HCT116 (cell line): ENCODE data around the gene MICALL2. TPM values are rescaled to one million over a fixed set of nuclear protein-coding genes. Genes with fewer than 3 reads are reported as not detected.

ENCODE experiments used
- ATAC-seq: fragments of 200-7000 bp; cut with Tn5 transposase; 2 replicates; pipeline ENCODE4 v1.9.1; 2020; ENCODE audit warnings: mild to moderate bottlenecking, moderate library complexity
- BruUV-seq: library from RNA; stranded (reverse); fragments of 400-500 nt; replicated peaks from 2 replicates; lab custom pipeline; 2021; lab: Mats Ljungman, UMichigan
- CTCF ChIA-PET: fragments of 300-600 bp; sonication (Branson Sonifier 250); formaldehyde crosslinking; loops from one replicate; lab custom pipeline; 2021; ENCODE audit warnings: antibody characterized with exemption; lab: Charles Lee
- POLR2A ChIA-PET: fragments of 300-600, 350-600 bp; sonication (Branson Sonifier 250); formaldehyde crosslinking; loops from one replicate; lab custom pipeline; 2021; ENCODE audit warnings: antibody characterized with exemption; lab: Charles Lee
- RAD21 ChIA-PET, 2 experiments: fragments of 300-600 bp; sonication (Branson Sonifier 250); formaldehyde crosslinking; loops; one replicate each; lab custom pipeline; 2023; ENCODE audit warnings: low total read pairs in 2 of 2; ENCODE audit not compliant: uncharacterized antibody in 2 of 2, unreplicated experiment in 2 of 2, low non-redundant PET in 1 of 2; lab: Charles Lee
- DNase-seq: peaks from one replicate; pipeline ENCODE4 v3.0.0-alpha.2; 2010; ENCODE audit warnings: low read depth, low spot score
- H2AFZ ChIP-seq: fragments of 200-600 bp; shearing (Covaris generic), sonication (generic); 2 replicates; pipeline ENCODE4 v1.6.1; 2017; ENCODE audit warnings: low read depth, mixed run types, mixed read lengths, antibody characterized with exemption, low read length; ENCODE audit not compliant: poor library complexity, severe bottlenecking
- H3K27ac ChIP-seq: 2 replicates; pipeline ENCODE4 v1.5.1; 2012; ENCODE audit warnings: low read depth, low read length
- H3K27me3 ChIP-seq: fragments of 200-600 bp; sonication (generic); 2 replicates; pipeline ENCODE4 v1.6.1; 2016; ENCODE audit warnings: mixed run types, low read length, mixed read lengths; ENCODE audit not compliant: insufficient read depth
- H3K36me3 ChIP-seq, 2 experiments: fragments of 200-500 bp in 1 of 2; fragments of 200-600 bp in 1 of 2; sonication (Bioruptor generic) in 1 of 2; sonication (generic) in 1 of 2; 2 replicates each; pipeline versions ENCODE4 v1.5.1 to v1.6.1; 2014 to 2016; ENCODE audit warnings: low read length in 2 of 2, inconsistent platforms in 1 of 2, mixed read lengths in 1 of 2, mixed run types in 1 of 2; ENCODE audit not compliant: insufficient read depth in 2 of 2, control insufficient read depth in 1 of 2
- H3K4me1 ChIP-seq, 2 experiments: fragments of 200-600 bp in 1 of 2; sonication (generic) in 1 of 2; 2 replicates each; pipeline versions ENCODE4 v1.5.1 to v1.6.1; 2012 to 2017; ENCODE audit warnings: low read length in 2 of 2, inconsistent platforms in 1 of 2, mild to moderate bottlenecking in 1 of 2, mixed read lengths in 1 of 2, mixed run types in 1 of 2, moderate library complexity in 1 of 2; ENCODE audit not compliant: insufficient read depth in 2 of 2, control insufficient read depth in 1 of 2
- H3K4me2 ChIP-seq: fragments of 200-600 bp; sonication (generic); 2 replicates; pipeline ENCODE4 v1.6.1; 2017; ENCODE audit warnings: mixed run types, low read length, mixed read lengths
- H3K4me3 ChIP-seq, 2 experiments: fragments of 200-600 bp in 1 of 2; sonication (generic) in 1 of 2; replicated peaks in 1 of 2; 2 replicates each; pipeline ENCODE4 v1.5.1; 2011 to 2016; ENCODE audit warnings: low read length in 2 of 2, control low read depth in 1 of 2, low read depth in 1 of 2, mild to moderate bottlenecking in 1 of 2, mixed read lengths in 1 of 2, mixed run types in 1 of 2
- H3K79me2 ChIP-seq: fragments of 200-600 bp; sonication (generic); 2 replicates; pipeline ENCODE4 v1.6.1; 2017; ENCODE audit warnings: mild to moderate bottlenecking, mixed run types, low read length, moderate library complexity, mixed read lengths; ENCODE audit not compliant: insufficient read depth
- H3K9ac ChIP-seq: fragments of 200-600 bp; sonication (generic); 2 replicates; pipeline ENCODE4 v1.6.1; 2016; ENCODE audit warnings: low read length, mixed read lengths
- H3K9me2 ChIP-seq: fragments of 200-600 bp; sonication (generic), shearing (Covaris generic); 2 replicates; pipeline ENCODE4 v1.6.1; 2017; ENCODE audit warnings: mixed run types, mild to moderate bottlenecking, moderate library complexity; ENCODE audit not compliant: insufficient read depth
- H3K9me3 ChIP-seq, 2 experiments: fragments of 200-500 bp in 1 of 2; fragments of 200-600 bp in 1 of 2; sonication (Bioruptor generic) in 1 of 2; sonication (generic) in 1 of 2; 2 replicates each; pipeline ENCODE4 v1.6.1; 2014 to 2017; ENCODE audit warnings: low read length in 2 of 2, mixed read lengths in 2 of 2, inconsistent platforms in 1 of 2, low read depth in 1 of 2, mild to moderate bottlenecking in 1 of 2, mixed run types in 1 of 2, moderate library complexity in 1 of 2; ENCODE audit not compliant: control insufficient read depth in 1 of 2, insufficient read depth in 1 of 2
- H4K20me1 ChIP-seq: fragments of 200-600 bp; sonication (generic), shearing (Covaris generic); 2 replicates; pipeline ENCODE4 v1.6.1; 2017; ENCODE audit warnings: mixed run types, mild to moderate bottlenecking, moderate library complexity; ENCODE audit not compliant: insufficient read depth
- CBX3 ChIP-seq: IDR thresholded peaks from 2 replicates; pipeline ENCODE4 v1.6.1; 2012; ENCODE audit warnings: low read depth
- CEBPB ChIP-seq: IDR thresholded peaks from 2 replicates; pipeline ENCODE4 v1.6.1; 2012; ENCODE audit warnings: low read depth
- EGR1 ChIP-seq: IDR thresholded peaks from 2 replicates; pipeline ENCODE4 v1.6.1; 2012; ENCODE audit warnings: low read depth
- EZH2 ChIP-seq: fragments of 200-600 bp; sonication (generic); IDR thresholded peaks from 2 replicates; pipeline ENCODE4 v1.6.1; 2017; ENCODE audit warnings: antibody characterized with exemption, mixed run types
- EZH2phosphoT487 ChIP-seq: fragments of 200-600 bp; IDR thresholded peaks from 2 replicates; pipeline ENCODE4 v1.6.1; 2018; ENCODE audit warnings: antibody characterized with exemption, borderline replicate concordance
- POLR2A ChIP-seq: IDR thresholded peaks from 2 replicates; pipeline ENCODE4 v1.7.0; 2011; ENCODE audit warnings: borderline replicate concordance; ENCODE audit not compliant: insufficient read depth, insufficient read length; ENCODE audit errors: extremely low read depth
- RAD21 ChIP-seq: IDR thresholded peaks from 2 replicates; pipeline ENCODE4 v1.6.1; 2012; ENCODE audit warnings: low read depth, mild to moderate bottlenecking
- SIN3A ChIP-seq: IDR thresholded peaks from 2 replicates; pipeline ENCODE4 v1.6.1; 2012; ENCODE audit warnings: low read depth
- SP1 ChIP-seq: IDR thresholded peaks from 2 replicates; pipeline ENCODE4 v1.6.1; 2012; ENCODE audit warnings: low read depth
- SRF ChIP-seq: IDR thresholded peaks from 2 replicates; pipeline ENCODE4 v1.6.1; 2012; ENCODE audit warnings: low read depth
- YY1 ChIP-seq: IDR thresholded peaks from 2 replicates; pipeline ENCODE4 v1.6.1; 2011; ENCODE audit warnings: low read length, low read depth, moderate library complexity, mild to moderate bottlenecking; ENCODE audit not compliant: insufficient replicate concordance; ENCODE audit errors: extremely low read depth
- ZBTB33 ChIP-seq: IDR thresholded peaks from 2 replicates; pipeline ENCODE4 v1.6.1; 2011; ENCODE audit warnings: mild to moderate bottlenecking, low read length, moderate library complexity; ENCODE audit not compliant: insufficient replicate concordance; ENCODE audit errors: extremely low read depth
- ZNF274 ChIP-seq: fragments of 200-500 bp; sonication (Bioruptor generic); IDR thresholded peaks from 2 replicates; pipeline ENCODE4 v1.6.1; 2014; ENCODE audit warnings: mild to moderate bottlenecking, low read depth, low read length, inconsistent platforms
- intact Hi-C: fragments of 100-400 bp; cut with micrococcal nuclease; formaldehyde crosslinking; loops from 2 replicates; pipeline ENCODE4 v1.10.0; 2022
- total RNA-seq: library from RNA; stranded (reverse); gene quantifications from one replicate; pipeline ENCODE4 v1.2.1, GENCODE V29; 2021; ENCODE audit not compliant: unreplicated experiment
- TF ChIP-seq, protein P1 (sequence below): IDR thresholded peaks from 2 replicates; pipeline ENCODE4 v1.6.1; 2012
- TF ChIP-seq, protein P2 (sequence below): IDR thresholded peaks from 2 replicates; pipeline ENCODE4 v1.6.1; 2012; ENCODE audit warnings: low read depth

The MICALL2 gene
- total RNA-seq, 1 experiment from 2014 or later = 60.7 TPM

GRCh38 chr7:1458683-1459511, at the start of gene MICALL2 (continued):
- TF ChIP-seq ZBTB33 (no peak), POLR2A (peak; percentile 75), ZNF274 (no peak), EZH2phosphoT487 (no peak)
- TF ChIP-seq, protein P1, sequence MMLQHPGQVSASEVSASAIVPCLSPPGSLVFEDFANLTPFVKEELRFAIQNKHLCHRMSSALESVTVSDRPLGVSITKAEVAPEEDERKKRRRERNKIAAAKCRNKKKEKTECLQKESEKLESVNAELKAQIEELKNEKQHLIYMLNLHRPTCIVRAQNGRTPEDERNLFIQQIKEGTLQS = no peak

- intact Hi-C loops = no loop called here
- Histone ChIP-seq H3K4me2 (no peak overlapping the region), H3K9me3 (no peaks in the 10 kb centered on the region), H3K4me1 (peaks cover 34 to 50% of the 10 kb centered on the region in 2 experiments), H3K27me3 (no peaks in the 10 kb centered on the region), H3K4me3 (no peak overlapping the region), H4K20me1 (no peaks in the 10 kb centered on the region), H3K9ac (no peak overlapping the region), H3K36me3 (no peaks in the 10 kb centered on the region), H3K79me2 (peaks cover 8% of the 10 kb centered on the region), H3K27ac (no peak overlapping the region; the same call in 1 of the 2 replicates), H2AFZ (no peak overlapping the region), H3K9me2 (no peaks in the 10 kb centered on the region)
- RAD21 ChIA-PET = no interaction called here
- ATAC-seq (no peak), DNase-seq (no peak)
- POLR2A ChIA-PET = no interaction called here
- no TSS peak for BruUV-seq
- CTCF ChIA-PET = interaction anchor here (4.8 kb wide), 1 partner anchor 47 kb away, joined by 31 read pairs; the partner anchor contains the start of gene TMEM184A
- TF ChIP-seq SP1 (no peak), SIN3A (no peak), EZH2 (no peak), ZBTB33 (no peak), RAD21 (no peak), EGR1 (no peak), EZH2phosphoT487 (no peak), CBX3 (no peak), CEBPB (no peak), POLR2A (no peak), YY1 (no peak), SRF (no peak)
- TF ChIP-seq, protein P2, sequence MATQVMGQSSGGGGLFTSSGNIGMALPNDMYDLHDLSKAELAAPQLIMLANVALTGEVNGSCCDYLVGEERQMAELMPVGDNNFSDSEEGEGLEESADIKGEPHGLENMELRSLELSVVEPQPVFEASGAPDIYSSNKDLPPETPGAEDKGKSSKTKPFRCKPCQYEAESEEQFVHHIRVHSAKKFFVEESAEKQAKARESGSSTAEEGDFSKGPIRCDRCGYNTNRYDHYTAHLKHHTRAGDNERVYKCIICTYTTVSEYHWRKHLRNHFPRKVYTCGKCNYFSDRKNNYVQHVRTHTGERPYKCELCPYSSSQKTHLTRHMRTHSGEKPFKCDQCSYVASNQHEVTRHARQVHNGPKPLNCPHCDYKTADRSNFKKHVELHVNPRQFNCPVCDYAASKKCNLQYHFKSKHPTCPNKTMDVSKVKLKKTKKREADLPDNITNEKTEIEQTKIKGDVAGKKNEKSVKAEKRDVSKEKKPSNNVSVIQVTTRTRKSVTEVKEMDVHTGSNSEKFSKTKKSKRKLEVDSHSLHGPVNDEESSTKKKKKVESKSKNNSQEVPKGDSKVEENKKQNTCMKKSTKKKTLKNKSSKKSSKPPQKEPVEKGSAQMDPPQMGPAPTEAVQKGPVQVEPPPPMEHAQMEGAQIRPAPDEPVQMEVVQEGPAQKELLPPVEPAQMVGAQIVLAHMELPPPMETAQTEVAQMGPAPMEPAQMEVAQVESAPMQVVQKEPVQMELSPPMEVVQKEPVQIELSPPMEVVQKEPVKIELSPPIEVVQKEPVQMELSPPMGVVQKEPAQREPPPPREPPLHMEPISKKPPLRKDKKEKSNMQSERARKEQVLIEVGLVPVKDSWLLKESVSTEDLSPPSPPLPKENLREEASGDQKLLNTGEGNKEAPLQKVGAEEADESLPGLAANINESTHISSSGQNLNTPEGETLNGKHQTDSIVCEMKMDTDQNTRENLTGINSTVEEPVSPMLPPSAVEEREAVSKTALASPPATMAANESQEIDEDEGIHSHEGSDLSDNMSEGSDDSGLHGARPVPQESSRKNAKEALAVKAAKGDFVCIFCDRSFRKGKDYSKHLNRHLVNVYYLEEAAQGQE = no peak
Observed at GRCh38 chr7:1508277-1508758, 49.0 kb upstream of the MICALL2 start.
